Esophagus squamous epithelium (tissue), 4 donors: Measurements from ENCODE around the gene KIF1B.

ENCODE experiments used
- CTCF ChIP-seq, 6 experiments: fragments of 450-650 bp in 4 of 6; fragments of 200-600 bp in 2 of 6; sonication (generic) in 2 of 6; IDR thresholded peaks; one replicate each; pipeline ENCODE4 v1.5.1; 2016 to 2019; ENCODE audit warnings: antibody characterized with exemption in 6 of 6, mild to moderate bottlenecking in 4 of 6, moderate library complexity in 4 of 6
- POLR2A ChIP-seq, 4 donors: fragments of 450-650 bp; IDR thresholded peaks; one replicate each; pipeline ENCODE4 v1.6.1; 2017; ENCODE audit warnings: antibody characterized with exemption in 4 of 4, mild to moderate bottlenecking in 4 of 4, moderate library complexity in 3 of 4

DNA sequence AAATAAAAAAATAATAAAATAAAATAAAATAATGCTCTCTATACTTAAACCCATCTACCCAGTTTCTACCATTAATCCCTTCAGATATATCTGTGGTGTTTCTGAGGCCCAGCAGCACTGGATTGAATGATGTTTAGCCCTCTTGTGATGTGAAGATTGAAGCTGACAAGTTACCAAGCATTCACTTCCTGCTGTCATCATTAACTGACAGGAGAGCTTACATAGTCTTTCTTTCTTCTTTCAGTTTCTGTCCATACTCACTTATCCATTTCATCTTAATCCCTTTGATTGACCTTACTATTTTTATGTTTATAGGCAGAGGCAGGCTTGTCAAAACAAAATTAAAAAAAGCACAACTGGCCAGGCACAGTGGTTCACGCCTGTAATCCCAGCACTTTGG is 149.7 kb downstream of the KIF1B start:
- TF ChIP-seq POLR2A (IDR thresholded peaks at IDR 0.05) = no peak
- no peak for TF ChIP-seq CTCF (IDR thresholded peaks at IDR 0.05)
